Mucosa of descending colon (tissue), 3 donors: Measurements from ENCODE around the gene LCLAT1. TPM values are rescaled to one million over a fixed set of nuclear protein-coding genes. Genes with fewer than 3 reads are reported as not detected.
"Not testable (repeated sequence)": the region's sequence is repeated elsewhere in the genome, so short reads cannot be mapped to it uniquely, and the experiment has no call there.

Experiments
- ATAC-seq: fragments of 200-7000 bp; cut with Tn5 transposase; one replicate; pipeline ENCODE4 v1.9.1; 2020; ENCODE audit warnings: mild to moderate bottlenecking, moderate library complexity
- DNase-seq, 3 donors: peaks; one replicate each; pipeline ENCODE4 v3.0.0-alpha.2; 2020
- H3K36me3 ChIP-seq: fragments of 200-600 bp; one replicate; pipeline ENCODE4 v1.8.0; 2021; ENCODE audit warnings: low read depth, mild to moderate bottlenecking
- H3K4me1 ChIP-seq: fragments of 200-600 bp; one replicate; pipeline ENCODE4 v1.8.0; 2021; ENCODE audit warnings: low read depth, mild to moderate bottlenecking
- H3K4me3 ChIP-seq: fragments of 200-600 bp; one replicate; pipeline ENCODE4 v1.8.0; 2021; ENCODE audit warnings: mild to moderate bottlenecking
- H3K9me3 ChIP-seq: fragments of 200-600 bp; one replicate; pipeline ENCODE4 v1.8.0; 2021; ENCODE audit warnings: mild to moderate bottlenecking
- CTCF ChIP-seq: fragments of 200-600 bp; IDR thresholded peaks from one replicate; pipeline ENCODE4 v1.8.0; 2022; ENCODE audit warnings: antibody characterized with exemption, mild to moderate bottlenecking
- intact Hi-C, 2 donors: fragments of 100-400 bp; cut with DNase I in 1 of 2; cut with micrococcal nuclease in 1 of 2; formaldehyde crosslinking; loops; one replicate each; pipeline versions ENCODE4 v1.11.0 to v1.11.1; 2022; cut with DNase I, micrococcal nuclease
- total RNA-seq, 3 donors: library from RNA; stranded (reverse); fragmentation: NEBNext Ultra II Directional in 2 of 3; extraction: Animal tissue kit (Norgen Biotek cat#: 25700) in 2 of 3; gene quantifications; one replicate each; pipeline versions ENCODE4 v1.2.1 to v1.2.4, GENCODE V29; 2021 to 2023
- donor health status: DM: no; HTN: no; CAD: no; lungs with moderate emphysema.
- donor health status: DM: no; HTN: no; CAD: no.
- donor health status: DM: no; HTN: yes; CAD: no.

The LCLAT1 gene
- total RNA-seq, 3 donors from 2014 or later = 18.1 to 27.1 (median 22.2) TPM

GRCh38 chr2:30464544-30465170 lies 17.6 kb downstream of the LCLAT1 start:
- H3K4me1 ChIP-seq = no peaks in the 10 kb centered on the region
- ATAC-seq (no peak), DNase-seq (no peak)
- intact Hi-C loops = no loop called here
- no peaks in the 10 kb centered on the region for H3K9me3 ChIP-seq
- no peak for TF ChIP-seq CTCF
- no peaks in the 10 kb centered on the region for H3K36me3 ChIP-seq
- no peak overlapping the region for H3K4me3 ChIP-seq

GRCh38 chr2:30465171-30465545 lies 18.1 kb downstream of the LCLAT1 start:
- no peak overlapping the region for H3K4me3 ChIP-seq
- no peak for TF ChIP-seq CTCF

GRCh38 chr2:30466216-30466615 lies 19.2 kb downstream of the LCLAT1 start:
- intact Hi-C loops = no loop called here
- no peak for ATAC-seq

More at GRCh38 chr2:30465171-30465545, 18.1 kb downstream of the LCLAT1 start:
- H3K4me1 ChIP-seq = no peaks in the 10 kb centered on the region
- ATAC-seq (no peak), DNase-seq (no peak)
- no peaks in the 10 kb centered on the region for H3K36me3 ChIP-seq
- H3K9me3 ChIP-seq = no peaks in the 10 kb centered on the region
- intact Hi-C loops = no loop called here

GRCh38 chr2:30467062-30467826 lies 20.2 kb downstream of the LCLAT1 start:
- DNase-seq, H3K4me1 ChIP-seq, intact Hi-C loops, ATAC-seq, H3K36me3 ChIP-seq, H3K4me3 ChIP-seq, H3K9me3 ChIP-seq: not testable (repeated sequence)

More at GRCh38 chr2:30466216-30466615, 19.2 kb downstream of the LCLAT1 start:
- DNase-seq = no peak
- Histone ChIP-seq H3K4me1 (no peaks in the 10 kb centered on the region), H3K9me3 (no peaks in the 10 kb centered on the region), H3K4me3 (no peak overlapping the region), H3K36me3 (no peaks in the 10 kb centered on the region)
- TF ChIP-seq CTCF = no peak

- DNase-seq (no peak), ATAC-seq (no peak)
- Histone ChIP-seq H3K4me1 (no peaks in the 10 kb centered on the region), H3K9me3 (no peaks in the 10 kb centered on the region), H3K36me3 (no peaks in the 10 kb centered on the region), H3K4me3 (no peak overlapping the region)
- no peak for TF ChIP-seq CTCF
- intact Hi-C loops = no loop called here
Measured at GRCh38 chr2:30470426-30470825, 23.4 kb downstream of the LCLAT1 start.

- no peaks in the 10 kb centered on the region for H3K4me1 ChIP-seq
- no peak for TF ChIP-seq CTCF
- no peaks in the 10 kb centered on the region for H3K9me3 ChIP-seq
- intact Hi-C loops = no loop called here
- DNase-seq = no peak
- no peak for ATAC-seq
- no peaks in the 10 kb centered on the region for H3K36me3 ChIP-seq
- no peak overlapping the region for H3K4me3 ChIP-seq
Measured at GRCh38 chr2:30472326-30472725, 25.3 kb downstream of the LCLAT1 start.
